IMR-90 (cell line): ENCODE measurements around the gene GSE1. TPM values are rescaled to one million over a fixed set of nuclear protein-coding genes. Genes with fewer than 3 reads are reported as not detected.
A peak's percentile ranks its signal among the peaks of the same experiment; 100 is the strongest.

Experiments used
- ATAC-seq: fragments of 200-7000 bp; cut with Tn5 transposase; 2 replicates; pipeline ENCODE4 v1.9.1; 2020; ENCODE audit warnings: low read depth, mild to moderate bottlenecking, moderate library complexity
- BruUV-seq: library from RNA; stranded (reverse); fragments of 400-500 nt; replicated peaks from 2 replicates; lab custom pipeline; 2021; lab: Mats Ljungman, UMichigan
- CTCF ChIA-PET: fragments of 300-600 bp; formaldehyde crosslinking; extraction: SDS; loops from one replicate; lab custom pipeline; 2021; ENCODE audit warnings: antibody characterized with exemption; lab: Yijun Ruan, JAX
- POLR2A ChIA-PET: fragments of 300-600 bp; sonication (Branson Sonifier 250); formaldehyde crosslinking; loops from one replicate; lab custom pipeline; 2022; ENCODE audit warnings: antibody characterized with exemption; ENCODE audit not compliant: unreplicated experiment; lab: Charles Lee
- DNase-seq: peaks from one replicate; pipeline ENCODE4 v3.0.0; 2013
- H2AFZ ChIP-seq: replicated peaks from 2 replicates; pipeline ENCODE3; 2013; ENCODE audit warnings: low read length, mild to moderate bottlenecking; ENCODE audit not compliant: poor library complexity
- H2AK5ac ChIP-seq: 2 replicates; pipeline ENCODE4 v1.6.1; 2013; ENCODE audit warnings: low read depth, low read length, inconsistent platforms
- H2AK9ac ChIP-seq: replicated peaks from 2 replicates; pipeline ENCODE3; 2013; ENCODE audit warnings: mild to moderate bottlenecking, low read depth, low read length, moderate library complexity; ENCODE audit not compliant: poor library complexity
- H2BK120ac ChIP-seq: 2 replicates; pipeline ENCODE4 v1.6.1; 2013; ENCODE audit warnings: low read depth, low read length, inconsistent platforms
- H2BK15ac ChIP-seq: 3 replicates; pipeline ENCODE4 v1.6.1; 2013; ENCODE audit warnings: low read depth, low read length, inconsistent platforms
- H2BK20ac ChIP-seq: 2 replicates; pipeline ENCODE4 v1.6.1; 2013; ENCODE audit warnings: low read depth, mild to moderate bottlenecking, inconsistent platforms, low read length, moderate library complexity
- H2BK5ac ChIP-seq: 2 replicates; pipeline ENCODE4 v1.6.1; 2013; ENCODE audit warnings: mild to moderate bottlenecking, low read depth, low read length, inconsistent platforms; ENCODE audit not compliant: poor library complexity, severe bottlenecking
- H3K14ac ChIP-seq: replicated peaks from 2 replicates; pipeline ENCODE4 v1.6.1; 2013; ENCODE audit warnings: low read depth, low read length, inconsistent platforms
- H3K18ac ChIP-seq: 2 replicates; pipeline ENCODE4 v1.6.1; 2013; ENCODE audit warnings: low read depth, low read length, control low read depth
- H3K23ac ChIP-seq: 2 replicates; pipeline ENCODE4 v1.6.1; 2013; ENCODE audit warnings: low read depth, low read length, inconsistent platforms
- H3K27ac ChIP-seq: 2 replicates; pipeline ENCODE4 v1.5.1; 2013; ENCODE audit warnings: mild to moderate bottlenecking, control low read depth, low read length; ENCODE audit not compliant: insufficient read depth
- H3K27me3 ChIP-seq: 2 replicates; pipeline ENCODE4 v1.6.1; 2013; ENCODE audit warnings: low read length; ENCODE audit not compliant: control insufficient read depth, insufficient read depth
- H3K36me3 ChIP-seq: 2 replicates; pipeline ENCODE4 v1.6.1; 2013; ENCODE audit warnings: low read length, mixed read lengths; ENCODE audit not compliant: control insufficient read depth, insufficient read depth
- H3K4ac ChIP-seq: 2 replicates; pipeline ENCODE4 v1.6.1; 2013; ENCODE audit warnings: low read depth, low read length, inconsistent platforms
- H3K4me1 ChIP-seq: 2 replicates; pipeline ENCODE4 v1.6.1; 2013; ENCODE audit warnings: low read length, mixed read lengths; ENCODE audit not compliant: control insufficient read depth, insufficient read depth
- H3K4me2 ChIP-seq: 2 replicates; pipeline ENCODE4 v1.6.1; 2013; ENCODE audit warnings: low read depth, mild to moderate bottlenecking, control low read depth, low read length, moderate library complexity
- H3K4me3 ChIP-seq: 2 replicates; pipeline ENCODE4 v1.5.1; 2013; ENCODE audit warnings: low read depth, mild to moderate bottlenecking, control low read depth, low read length, moderate library complexity; ENCODE audit not compliant: insufficient read depth
- H3K56ac ChIP-seq: 2 replicates; pipeline ENCODE4 v1.6.1; 2013; ENCODE audit warnings: low read length, inconsistent platforms; ENCODE audit not compliant: insufficient read depth; ENCODE audit errors: extremely low read depth
- H3K79me1 ChIP-seq, 2 experiments: 2 replicates each; pipeline ENCODE4 v1.6.1; 2013; ENCODE audit warnings: low read length in 2 of 2, inconsistent platforms in 1 of 2, low read depth in 1 of 2
- H3K9ac ChIP-seq: 2 replicates; pipeline ENCODE4 v1.6.1; 2013; ENCODE audit warnings: low read depth, low read length, control low read depth
- H3K9me1 ChIP-seq: 2 replicates; pipeline ENCODE4 v1.6.1; 2013; ENCODE audit warnings: low read length, inconsistent platforms; ENCODE audit not compliant: insufficient read depth
- H3K9me3 ChIP-seq: 2 replicates; pipeline ENCODE4 v1.6.1; 2013; ENCODE audit warnings: low read length; ENCODE audit not compliant: control insufficient read depth, insufficient read depth
- H4K20me1 ChIP-seq: 2 replicates; pipeline ENCODE4 v1.6.1; 2013; ENCODE audit warnings: low read length, inconsistent platforms; ENCODE audit not compliant: insufficient read depth
- H4K5ac ChIP-seq: 2 replicates; pipeline ENCODE4 v1.6.1; 2013; ENCODE audit warnings: mild to moderate bottlenecking, low read depth, low read length, control low read depth
- H4K8ac ChIP-seq, 2 experiments: 2 replicates each; pipeline ENCODE4 v1.6.1; 2013; ENCODE audit warnings: low read depth in 2 of 2, low read length in 2 of 2, control low read depth in 1 of 2, inconsistent platforms in 1 of 2
- H4K91ac ChIP-seq: 2 replicates; pipeline ENCODE4 v1.6.1; 2013; ENCODE audit warnings: low read depth, low read length, inconsistent platforms; ENCODE audit not compliant: insufficient read depth
- BHLHE40 ChIP-seq: fragments of 150-350 bp; IDR thresholded peaks from 2 replicates; pipeline ENCODE4 v1.6.1; 2016; ENCODE audit warnings: mild to moderate bottlenecking, low read depth, low read length
- CTCF ChIP-seq: conservative IDR thresholded peaks from 2 replicates; pipeline ENCODE4 v1.5.1; 2012; ENCODE audit warnings: mild to moderate bottlenecking, low read depth, low read length, improper control_type of control experiment
- MXI1 ChIP-seq: IDR thresholded peaks from 2 replicates; pipeline ENCODE4 v1.6.1; 2012; ENCODE audit warnings: low read depth, mild to moderate bottlenecking, low read length, moderate library complexity, borderline replicate concordance
- RAD21 ChIP-seq: IDR thresholded peaks from 2 replicates; pipeline ENCODE4 v1.6.1; 2012; ENCODE audit warnings: low read length, improper control_type of control experiment
- SMC3 ChIP-seq: fragments of 150-350 bp; IDR thresholded peaks from 2 replicates; pipeline ENCODE4 v1.6.1; 2016; ENCODE audit warnings: low read depth, mild to moderate bottlenecking, antibody characterized with exemption, low read length, moderate library complexity
- USF2 ChIP-seq: fragments of 150-350 bp; IDR thresholded peaks from 2 replicates; pipeline ENCODE4 v1.6.1; 2017; ENCODE audit warnings: mild to moderate bottlenecking, antibody characterized with exemption, low read length, low read depth
- WGBS, 2 experiments: methylation state at CpG; one replicate each; pipeline versions ENCODE4 v1.1.5 to v1.1.7; 2013; ENCODE audit warnings: missing lambda C conversion rate in 2 of 2; ENCODE audit not compliant: insufficient read length in 1 of 2; ENCODE audit errors: extremely low coverage in 2 of 2; 5-methylcytosine and 5-hydroxymethylcytosine counted together
- dilution Hi-C: fragments of 300-500 bp; cut with HindIII; formaldehyde crosslinking; loops from one replicate; pipeline ENCODE4 v1.14.3; 2018; ENCODE audit warnings: low sequenced_read_pairs; ENCODE audit not compliant: unreplicated experiment
- in situ Hi-C: fragments of 300-500 bp; cut with MboI; formaldehyde crosslinking; loops from 3 replicates; pipeline ENCODE4 v1.14.3; 2019; ENCODE audit warnings: low sequenced_read_pairs, inconsistent platforms, mixed read lengths
- intact Hi-C: fragments of 100-400 bp; cut with micrococcal nuclease; formaldehyde crosslinking; loops from 2 replicates; pipeline ENCODE4 v1.10.0; 2022
- polyA plus RNA-seq, 3 experiments: library from polyadenylated mRNA; depleted of rRNA; stranded (reverse); fragments of >200 nt; gene quantifications; 2 replicates each; pipeline ENCODE4 v1.2.3, GENCODE V29; 2012; ENCODE audit warnings: low replicate concordance in 1 of 3
- total RNA-seq: library from RNA; depleted of rRNA; stranded (reverse); fragments of >200 nt; gene quantifications from 2 replicates; pipeline ENCODE4 v1.2.3, GENCODE V29; 2012

GSE1 gene
- total and polyA plus RNA-seq, 2 of the 4 experiments (the other 2 are of a cell fraction), result 14.9 to 25.5 TPM

- in situ Hi-C loops (loop anchor here (5.0 kb wide), 1 partner anchor 60 kb away; no protein-coding TSS in a partner anchor), dilution Hi-C loops (no loop called here), intact Hi-C loops (loop anchor here (1.0 to 10.0 kb wide), 4 partner anchors 43 to 443 kb away; partner anchors contain the start of genes COX4I1 and EMC8)
- no peaks in the 10 kb centered on the region; the same call in 1 of the 2 replicates for H3K9me3 ChIP-seq
- H3K27ac ChIP-seq, result no peak overlapping the region
- no peak overlapping the region for H3K4me3 ChIP-seq
- no peak overlapping the region for H3K14ac ChIP-seq
- H2AK9ac ChIP-seq, result peak overlapping the region; percentile 61
- no peak overlapping the region for H4K5ac ChIP-seq
- no peak overlapping the region for H2BK20ac ChIP-seq
- H3K23ac ChIP-seq, result no peak overlapping the region
- no peak overlapping the region for H2BK120ac ChIP-seq
- H2AK5ac ChIP-seq, result no peak overlapping the region
- ChIA-PET POLR2A (no interaction called here), CTCF (interaction anchor here (0.7 kb wide), 1 partner anchor 35 kb away, joined by 3 read pairs; no protein-coding TSS in a partner anchor)
- H2BK15ac ChIP-seq, result no peak overlapping the region
- DNase-seq (peak; percentile 47), ATAC-seq (peak; percentile 75)
- no peak overlapping the region for H2BK5ac ChIP-seq
- H3K79me1 ChIP-seq, result peaks cover 3 to 4% of the 10 kb centered on the region in 2 experiments; a peak in 1 of 4 replicates
- WGBS, 2 experiments, result 39% methylated on average over 6 of the region's 21 CpGs; no CpG with 5 or more reads in 1 of the 2 experiments
- H4K20me1 ChIP-seq, result peaks cover 13% of the 10 kb centered on the region
- H3K9me1 ChIP-seq, result no peaks in the 10 kb centered on the region
- no TSS peak for BruUV-seq
- no peak overlapping the region for H3K56ac ChIP-seq
- H3K4me2 ChIP-seq, result no peak overlapping the region
- TF ChIP-seq RAD21, result peak; percentile 68
- TF ChIP-seq USF2, result no peak
- peak; percentile 71 for TF ChIP-seq CTCF
- no peak for TF ChIP-seq BHLHE40
- TF ChIP-seq SMC3, result peak; percentile 55
- no peak for TF ChIP-seq MXI1
- H3K27me3 ChIP-seq, result no peaks in the 10 kb centered on the region; the same call in 1 of the 2 replicates
- H3K4me1 ChIP-seq, result peaks cover 3% of the 10 kb centered on the region; the same call in 1 of the 2 replicates
- no peak overlapping the region for H4K8ac ChIP-seq
- no peak overlapping the region for H3K4ac ChIP-seq
- no peak overlapping the region for H4K91ac ChIP-seq
- no peaks in the 10 kb centered on the region for H3K36me3 ChIP-seq
- no peak overlapping the region for H3K9ac ChIP-seq
- H2AFZ ChIP-seq, result peak overlapping the region; percentile 75
- H3K18ac ChIP-seq, result no peak overlapping the region
Observed at GRCh38 chr16:85717393-85718152, 104.5 kb downstream of the GSE1 start.
